ENCODE results near the gene NARS2.
A peak's percentile ranks its signal among the peaks of the same experiment; 100 is the strongest.

The NARS2 gene

DNA sequence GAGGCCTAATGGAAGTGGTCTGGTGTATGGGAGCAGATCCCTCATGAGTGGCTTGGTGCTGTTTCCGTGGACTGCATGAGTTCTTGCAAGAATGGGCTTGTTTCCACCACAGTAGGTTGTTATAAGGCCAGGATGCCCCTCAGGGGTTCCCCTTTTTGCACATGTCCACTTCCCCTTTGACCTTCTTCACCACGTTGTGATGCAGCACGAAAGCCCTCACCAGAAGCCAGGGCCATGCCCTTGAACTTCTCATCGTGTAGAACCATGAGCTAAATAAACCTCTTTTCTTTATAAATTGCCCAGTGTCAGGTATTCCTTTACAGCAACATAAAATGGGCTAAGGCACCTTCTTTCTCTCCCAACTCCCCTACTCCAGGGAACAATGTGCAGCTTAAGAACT, 2.8 kb upstream of the NARS2 start:
- DNase-seq, result no peak
- TF ChIP-seq, protein P1, sequence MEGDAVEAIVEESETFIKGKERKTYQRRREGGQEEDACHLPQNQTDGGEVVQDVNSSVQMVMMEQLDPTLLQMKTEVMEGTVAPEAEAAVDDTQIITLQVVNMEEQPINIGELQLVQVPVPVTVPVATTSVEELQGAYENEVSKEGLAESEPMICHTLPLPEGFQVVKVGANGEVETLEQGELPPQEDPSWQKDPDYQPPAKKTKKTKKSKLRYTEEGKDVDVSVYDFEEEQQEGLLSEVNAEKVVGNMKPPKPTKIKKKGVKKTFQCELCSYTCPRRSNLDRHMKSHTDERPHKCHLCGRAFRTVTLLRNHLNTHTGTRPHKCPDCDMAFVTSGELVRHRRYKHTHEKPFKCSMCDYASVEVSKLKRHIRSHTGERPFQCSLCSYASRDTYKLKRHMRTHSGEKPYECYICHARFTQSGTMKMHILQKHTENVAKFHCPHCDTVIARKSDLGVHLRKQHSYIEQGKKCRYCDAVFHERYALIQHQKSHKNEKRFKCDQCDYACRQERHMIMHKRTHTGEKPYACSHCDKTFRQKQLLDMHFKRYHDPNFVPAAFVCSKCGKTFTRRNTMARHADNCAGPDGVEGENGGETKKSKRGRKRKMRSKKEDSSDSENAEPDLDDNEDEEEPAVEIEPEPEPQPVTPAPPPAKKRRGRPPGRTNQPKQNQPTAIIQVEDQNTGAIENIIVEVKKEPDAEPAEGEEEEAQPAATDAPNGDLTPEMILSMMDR (IDR thresholded peaks at IDR 0.05), result no peak
- no peaks in the 10 kb centered on the region for H3K27me3 Mint-ChIP-seq (ENCODE audit: low read depth, poor library complexity)
- H3K4me1 Mint-ChIP-seq, result peaks cover 43% of the 10 kb centered on the region
- no peak overlapping the region for H3K4me3 Mint-ChIP-seq
- H3K9me3 Mint-ChIP-seq, result peaks cover 11% of the 10 kb centered on the region
- peaks cover 2% of the 10 kb centered on the region for H3K36me3 Mint-ChIP-seq (ENCODE audit: low read depth)
- no peak overlapping the region for H3K27ac Mint-ChIP-seq

DNA sequence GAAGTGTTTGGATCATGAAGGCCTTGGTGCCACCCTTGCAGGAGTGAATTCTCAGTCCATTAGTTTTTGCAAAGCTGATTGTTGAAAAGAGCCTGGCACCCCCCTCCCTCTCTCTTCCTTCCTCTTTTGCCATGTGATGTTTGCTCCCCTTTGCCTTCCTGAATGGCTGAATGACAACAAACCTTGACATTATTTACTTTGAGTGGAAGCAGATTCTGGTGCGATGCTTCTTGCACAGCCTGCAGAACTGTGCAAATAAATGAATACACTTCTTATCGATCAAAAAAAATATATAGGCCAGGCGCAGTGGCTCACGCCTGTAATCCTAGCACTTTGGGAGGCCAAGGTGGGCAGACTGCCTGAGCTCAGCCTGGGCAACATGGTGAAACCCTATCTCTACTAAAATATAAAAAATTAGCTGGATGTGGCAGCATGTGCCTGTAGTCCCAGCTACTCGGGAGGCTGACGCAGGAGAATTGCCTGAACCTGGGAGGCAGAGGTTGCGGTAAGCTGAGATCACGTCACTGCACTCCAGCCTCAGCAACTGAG, 2.0 kb upstream of the NARS2 start:
- TF ChIP-seq, protein P1 (IDR thresholded peaks at IDR 0.05), result no peak
- Mint-ChIP-seq H3K4me1 (peaks cover 51% of the 10 kb centered on the region), H3K27me3 (ENCODE audit: low read depth, poor library complexity) (no peaks in the 10 kb centered on the region), H3K9me3 (peaks cover 7% of the 10 kb centered on the region), H3K4me3 (peak overlapping the region; percentile 57), H3K27ac (no peak overlapping the region), H3K36me3 (ENCODE audit: low read depth) (peaks cover 11% of the 10 kb centered on the region)
- no peak for DNase-seq

DNA sequence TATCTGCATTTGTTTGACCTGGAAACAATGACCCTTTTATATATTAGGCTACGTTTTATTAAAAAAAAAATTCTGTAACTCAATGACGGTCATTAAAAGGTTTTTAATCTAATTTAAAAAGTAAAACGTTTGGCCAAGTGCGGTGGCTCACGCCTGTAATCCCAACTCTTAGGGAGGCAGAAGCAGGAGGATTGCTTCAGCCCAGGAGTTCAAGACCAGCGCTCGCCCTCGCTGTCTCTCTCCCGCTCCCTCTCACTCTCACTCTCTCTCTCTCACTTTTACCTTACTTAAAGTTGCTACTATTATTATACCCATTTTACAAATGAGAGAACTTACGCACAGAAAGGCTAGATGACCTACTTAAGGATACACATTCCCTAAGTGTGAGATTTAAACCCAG, 814 bp upstream of the NARS2 start:
- peaks cover 22% of the 10 kb centered on the region for H3K36me3 Mint-ChIP-seq (ENCODE audit: low read depth)
- TF ChIP-seq, protein P1 (IDR thresholded peaks at IDR 0.05), result no peak
- peaks cover 60% of the 10 kb centered on the region for H3K4me1 Mint-ChIP-seq
- DNase-seq, result no peak
- H3K9me3 Mint-ChIP-seq, result no peaks in the 10 kb centered on the region
- H3K27me3 Mint-ChIP-seq (ENCODE audit: low read depth, poor library complexity), result no peaks in the 10 kb centered on the region
- peak overlapping the region; percentile 95 for H3K4me3 Mint-ChIP-seq
- H3K27ac Mint-ChIP-seq, result peak overlapping the region; percentile 99

DNA sequence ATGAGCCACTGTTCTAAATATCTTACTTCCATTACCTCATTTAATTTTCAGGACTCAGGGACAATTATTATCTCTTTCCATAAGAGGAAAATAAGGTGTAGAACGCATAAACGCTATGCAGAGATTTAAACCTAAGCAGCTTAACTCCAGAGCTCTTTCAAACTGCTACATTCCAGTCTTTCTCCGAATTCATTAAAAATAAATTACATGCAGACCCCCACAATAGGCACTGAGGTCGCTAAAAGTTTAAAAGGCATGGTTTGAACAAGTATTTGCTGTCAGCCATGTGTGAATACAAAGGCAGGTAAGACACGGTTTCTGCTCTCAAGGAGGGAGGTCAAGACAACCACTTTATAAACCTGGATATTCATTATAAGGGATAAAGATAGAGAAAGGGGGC, 983 bp downstream of the NARS2 start:
- no peaks in the 10 kb centered on the region for H3K27me3 Mint-ChIP-seq (ENCODE audit: low read depth, poor library complexity)
- TF ChIP-seq, protein P1 (IDR thresholded peaks at IDR 0.05), result no peak

DNA sequence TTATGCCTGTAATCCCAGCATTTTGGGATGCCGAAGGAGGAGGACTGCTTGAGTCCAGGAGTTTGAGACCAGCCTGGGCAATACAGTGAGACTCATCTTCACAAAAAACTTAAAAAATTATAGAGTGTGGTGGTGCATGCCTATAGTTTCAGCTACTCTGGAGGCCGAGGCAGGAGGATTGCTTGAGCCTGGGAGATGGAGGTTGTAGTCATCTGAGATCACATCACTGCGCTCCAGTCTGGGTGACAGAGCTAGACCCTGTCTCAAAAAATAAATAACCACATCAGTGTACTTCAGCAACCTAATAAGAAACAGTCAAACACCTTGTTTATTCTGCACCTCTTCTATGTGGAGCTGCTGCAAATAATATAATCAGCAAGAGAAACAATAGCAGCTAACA, 1.4 kb downstream of the NARS2 start:
- Mint-ChIP-seq H3K27ac (no peak overlapping the region), H3K27me3 (ENCODE audit: low read depth, poor library complexity) (no peaks in the 10 kb centered on the region), H3K4me3 (peak overlapping the region; percentile 95), H3K9me3 (no peaks in the 10 kb centered on the region), H3K4me1 (peaks cover 60% of the 10 kb centered on the region), H3K36me3 (ENCODE audit: low read depth) (peaks cover 33% of the 10 kb centered on the region)
- TF ChIP-seq, protein P1 (IDR thresholded peaks at IDR 0.05), result no peak
- DNase-seq, result no peak

More for the DNA sequence above, 983 bp downstream of the NARS2 start:
- no peak for DNase-seq
- Mint-ChIP-seq H3K4me1 (peaks cover 60% of the 10 kb centered on the region), H3K9me3 (no peaks in the 10 kb centered on the region), H3K36me3 (ENCODE audit: low read depth) (peaks cover 29% of the 10 kb centered on the region), H3K4me3 (peak overlapping the region; percentile 95), H3K27ac (no peak overlapping the region)

DNA sequence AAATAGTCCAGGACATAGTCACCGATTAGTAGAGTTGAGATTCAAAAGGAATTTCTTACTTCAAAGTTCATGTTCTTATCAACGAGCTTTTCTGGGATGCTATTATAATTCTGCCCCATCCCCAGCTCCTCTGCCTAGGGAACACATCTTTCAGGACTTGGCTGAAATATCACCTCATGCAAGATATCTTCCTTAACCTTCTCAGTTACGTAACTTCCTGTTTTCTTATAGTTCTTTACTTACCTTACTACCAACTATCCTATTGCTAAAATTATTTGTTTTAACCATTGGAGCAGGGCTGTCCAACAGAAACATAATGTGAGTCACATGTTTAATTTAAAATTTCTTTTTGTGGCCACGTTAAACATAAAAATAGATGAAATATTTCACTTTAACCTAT, 2.3 kb downstream of the NARS2 start:
- H3K27me3 Mint-ChIP-seq (ENCODE audit: low read depth, poor library complexity), result no peaks in the 10 kb centered on the region
- DNase-seq, result no peak
- no peak overlapping the region for H3K27ac Mint-ChIP-seq
- H3K36me3 Mint-ChIP-seq (ENCODE audit: low read depth), result peaks cover 33% of the 10 kb centered on the region
- peak overlapping the region; percentile 95 for H3K4me3 Mint-ChIP-seq
- TF ChIP-seq, protein P1 (IDR thresholded peaks at IDR 0.05), result no peak
- no peaks in the 10 kb centered on the region for H3K9me3 Mint-ChIP-seq
- peaks cover 54% of the 10 kb centered on the region for H3K4me1 Mint-ChIP-seq

Measured in nephron progenitor cell (in vitro differentiated cells).